Stimulated activated CD4-positive, alpha-beta T cell treated with anti-CD3 and anti-CD28 coated beads, Interleukin-1b, Interleukin-23, amount 100 ng/mL, for 1 hour (primary cell): Measurements from ENCODE around the gene PIGBOS1.
A peak's percentile ranks its signal among the peaks of the same experiment; 100 is the strongest.
"Not testable (repeated sequence)": the region's sequence is repeated elsewhere in the genome, so short reads cannot be mapped to it uniquely, and the experiment has no call there.

Experiments used
- DNase-seq, 2 donors: peaks; one replicate each; pipeline ENCODE4 v3.0.0-alpha.2; 2020; ENCODE audit warnings: low read depth in 2 of 2

PIGBOS1 gene

GRCh38 chr15:55318588-55319494 lies at the start of gene PIGBOS1, which contains the start of gene PIGB:
Gene PIGBOS1, minus strand, starts transcription at chr15:55319123. Its CDS starts 1,331 bp downstream, at chr15:55317792.
Gene PIGB, plus strand, starts transcription at chr15:55319222. Its CDS starts 29 bp downstream, at chr15:55319251.
- peak; percentile 32 to 46 for DNase-seq

- no peak for DNase-seq
Measured at GRCh38 chr15:55366981-55367380, 48.1 kb upstream of the PIGBOS1 start.

- no peak for DNase-seq
Measured at GRCh38 chr15:55362641-55363040, 43.7 kb upstream of the PIGBOS1 start.

- DNase-seq: no peak
Measured at GRCh38 chr15:55361048-55361447, 42.1 kb upstream of the PIGBOS1 start.

- DNase-seq: no peak
Measured at GRCh38 chr15:55360256-55360655, 41.3 kb upstream of the PIGBOS1 start.

GRCh38 chr15:55358471-55358870 lies 39.5 kb upstream of the PIGBOS1 start:
- DNase-seq: no peak

- DNase-seq: no peak
Measured at GRCh38 chr15:55357774-55358173, 38.9 kb upstream of the PIGBOS1 start.

- DNase-seq: no peak
Measured at GRCh38 chr15:55356985-55357585, 38.2 kb upstream of the PIGBOS1 start.

GRCh38 chr15:55353025-55353424 lies 34.1 kb upstream of the PIGBOS1 start:
- no peak for DNase-seq

- DNase-seq: no peak
Measured at GRCh38 chr15:55349282-55349681, 30.4 kb upstream of the PIGBOS1 start.

GRCh38 chr15:55348281-55348778 lies 29.4 kb upstream of the PIGBOS1 start:
- no peak for DNase-seq

GRCh38 chr15:55344206-55344605 lies 25.3 kb upstream of the PIGBOS1 start:
- no peak for DNase-seq

GRCh38 chr15:55343168-55343567 lies 24.2 kb upstream of the PIGBOS1 start:
- no peak for DNase-seq

- DNase-seq: no peak
Measured at GRCh38 chr15:55337160-55337559, 18.2 kb upstream of the PIGBOS1 start.

GRCh38 chr15:55334997-55335396 lies 16.1 kb upstream of the PIGBOS1 start:
- DNase-seq: no peak

GRCh38 chr15:55334371-55334770 lies 15.4 kb upstream of the PIGBOS1 start:
- no peak for DNase-seq

GRCh38 chr15:55327387-55327786 lies 8.5 kb upstream of the PIGBOS1 start:
- DNase-seq: no peak

GRCh38 chr15:55322467-55322866 lies 3.5 kb upstream of the PIGBOS1 start:
- DNase-seq: no peak

GRCh38 chr15:55320963-55321362 lies 2.0 kb upstream of the PIGBOS1 start:
- DNase-seq: no peak

- DNase-seq: no peak
Measured at GRCh38 chr15:55320238-55320550, 1.3 kb upstream of the PIGBOS1 start.

- no peak for DNase-seq
Measured at GRCh38 chr15:55319537-55320237, 764 bp upstream of the PIGBOS1 start.

GRCh38 chr15:55302801-55303200 lies 16.1 kb downstream of the PIGBOS1 start:
- not testable (repeated sequence) for DNase-seq
